GM20431 (cell line): ENCODE results near the gene FBXO41.

ENCODE experiments used
- in situ Hi-C: fragments of 300-500 bp; cut with MseI, MboI; formaldehyde crosslinking; loops from one replicate; pipeline ENCODE4 v1.15.0; 2020; ENCODE audit warnings: low sequenced_read_pairs; ENCODE audit not compliant: unreplicated experiment

The FBXO41 gene

DNA sequence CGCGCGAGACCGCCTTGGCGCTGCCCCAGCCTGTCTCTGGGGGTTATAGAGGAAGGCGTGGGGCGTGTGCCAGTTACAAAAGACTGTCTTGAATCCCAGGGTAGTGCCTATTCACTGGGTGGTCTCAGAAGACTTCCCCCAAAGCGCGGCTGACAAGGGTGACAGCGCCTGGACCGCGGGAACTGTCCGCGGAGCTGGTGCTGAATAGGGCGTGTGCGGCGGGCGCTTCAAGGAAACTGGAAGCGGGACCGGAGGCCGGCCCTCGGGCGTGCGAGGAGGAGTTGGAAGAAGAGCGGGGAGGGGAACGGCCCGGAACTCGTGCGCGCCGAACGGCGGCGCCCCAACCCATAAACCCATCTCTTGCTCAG is 6.8 kb upstream of the FBXO41 start:
- in situ Hi-C loops: no loop called here

DNA sequence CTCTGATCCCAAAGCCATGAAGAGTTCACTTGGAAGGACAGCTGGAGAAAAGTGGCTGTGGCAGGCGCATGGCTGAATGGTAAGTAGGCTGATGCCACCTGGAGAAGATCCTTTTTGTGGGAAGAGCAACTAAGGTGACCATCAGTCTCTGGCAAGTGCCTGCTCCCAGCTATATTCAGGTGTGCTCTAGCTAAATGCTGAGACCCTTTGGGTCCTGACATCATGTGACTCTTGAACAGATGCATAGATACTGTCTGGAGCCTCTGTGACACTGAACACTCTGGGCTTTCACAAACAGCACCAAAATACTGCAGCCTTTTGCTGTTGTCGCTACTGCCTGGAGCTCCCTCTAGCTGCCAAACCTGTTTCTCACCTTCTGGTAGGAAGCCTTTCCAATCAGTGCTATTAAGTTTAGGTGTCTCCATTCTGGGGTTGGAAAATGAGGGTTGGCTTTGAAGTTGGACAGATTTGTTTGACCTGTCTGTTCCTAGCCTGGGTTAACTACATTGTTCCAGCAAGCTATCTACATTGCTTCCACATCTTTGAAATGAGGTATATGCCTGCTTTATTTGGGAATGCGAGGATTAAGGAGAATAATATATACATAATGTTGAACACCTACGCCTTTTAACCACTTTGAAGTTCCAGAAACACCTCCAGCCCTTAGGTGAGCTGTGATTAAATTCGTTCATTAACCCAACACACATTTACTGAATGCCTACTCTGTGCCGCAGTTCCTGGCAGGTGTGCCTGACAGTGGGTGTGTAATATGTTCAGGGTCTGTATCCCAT is 6.0 kb upstream of the FBXO41 start:
- in situ Hi-C loops: no loop called here

DNA sequence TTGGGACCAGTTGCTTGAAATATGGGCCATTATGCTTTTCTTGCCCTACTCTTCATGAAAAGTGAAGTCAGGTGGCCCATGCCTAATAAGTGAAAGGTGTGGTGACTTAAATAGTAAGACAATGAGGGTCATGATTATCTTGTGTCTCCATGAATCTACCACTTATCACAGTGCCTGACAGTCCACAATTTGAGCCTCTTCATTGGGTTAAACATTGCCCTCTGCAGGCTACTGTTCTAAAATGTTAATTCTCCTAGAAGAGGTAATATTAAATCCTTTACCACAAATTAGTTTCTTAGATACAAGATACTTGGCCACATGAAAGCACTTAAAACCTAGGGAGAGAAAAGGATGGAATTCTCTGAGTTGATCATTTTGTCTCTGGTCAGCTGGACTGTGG is 5.0 kb upstream of the FBXO41 start:
- in situ Hi-C loops: no loop called here

DNA sequence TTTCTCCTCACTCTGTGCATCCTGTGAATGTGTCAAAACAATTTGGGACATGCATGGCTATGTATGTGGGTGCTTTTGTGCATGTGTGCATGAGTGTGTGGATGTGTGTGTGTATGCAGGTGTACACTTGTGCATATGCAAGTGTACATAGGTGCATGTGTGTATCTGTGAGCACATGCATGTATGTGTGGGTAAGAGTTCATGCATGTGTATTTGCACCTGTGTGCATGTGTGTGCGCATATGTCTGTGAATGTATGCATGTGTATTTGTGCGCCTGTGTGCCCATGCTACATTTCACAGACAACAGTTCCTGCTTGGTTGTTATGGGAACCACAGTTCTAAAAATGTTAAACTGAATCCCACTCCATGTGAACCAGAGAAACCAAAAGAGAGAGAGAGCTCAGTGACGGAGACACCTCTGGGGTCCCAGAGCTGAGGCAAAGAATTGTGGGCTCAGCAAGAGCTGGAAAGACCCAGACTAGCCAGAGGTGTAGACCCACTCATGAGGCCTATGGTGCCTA is 1.9 kb upstream of the FBXO41 start:
- in situ Hi-C loops: no loop called here

DNA sequence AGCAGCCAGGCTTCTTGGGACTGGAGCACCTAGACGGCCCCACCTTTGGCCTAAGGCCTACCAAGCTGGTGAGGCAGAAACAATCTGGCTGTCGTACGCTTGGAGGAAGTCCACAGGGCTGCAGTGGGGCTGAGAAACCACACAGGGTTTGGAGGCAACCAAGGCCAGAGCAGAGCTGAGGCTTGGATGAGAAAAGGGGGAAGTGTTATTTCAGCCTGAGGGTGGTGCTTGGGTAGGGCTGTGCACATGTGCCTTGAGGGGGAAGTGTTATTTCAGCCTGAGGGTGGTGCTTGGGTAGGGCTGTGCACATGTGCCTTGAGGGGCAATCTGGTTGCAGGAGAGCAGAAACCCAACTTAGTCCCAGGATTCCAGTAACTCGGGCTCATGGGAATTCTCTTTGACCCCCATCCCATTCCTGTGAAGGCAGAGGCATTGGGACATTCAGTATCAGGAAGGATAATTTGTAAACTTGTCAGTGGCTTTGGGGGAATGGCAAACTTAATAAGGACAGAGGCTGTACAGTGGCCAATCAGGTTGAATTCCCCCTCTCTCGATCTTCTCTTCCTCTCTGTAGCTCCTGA is 971 bp upstream of the FBXO41 start:
- in situ Hi-C loops: no loop called here

DNA sequence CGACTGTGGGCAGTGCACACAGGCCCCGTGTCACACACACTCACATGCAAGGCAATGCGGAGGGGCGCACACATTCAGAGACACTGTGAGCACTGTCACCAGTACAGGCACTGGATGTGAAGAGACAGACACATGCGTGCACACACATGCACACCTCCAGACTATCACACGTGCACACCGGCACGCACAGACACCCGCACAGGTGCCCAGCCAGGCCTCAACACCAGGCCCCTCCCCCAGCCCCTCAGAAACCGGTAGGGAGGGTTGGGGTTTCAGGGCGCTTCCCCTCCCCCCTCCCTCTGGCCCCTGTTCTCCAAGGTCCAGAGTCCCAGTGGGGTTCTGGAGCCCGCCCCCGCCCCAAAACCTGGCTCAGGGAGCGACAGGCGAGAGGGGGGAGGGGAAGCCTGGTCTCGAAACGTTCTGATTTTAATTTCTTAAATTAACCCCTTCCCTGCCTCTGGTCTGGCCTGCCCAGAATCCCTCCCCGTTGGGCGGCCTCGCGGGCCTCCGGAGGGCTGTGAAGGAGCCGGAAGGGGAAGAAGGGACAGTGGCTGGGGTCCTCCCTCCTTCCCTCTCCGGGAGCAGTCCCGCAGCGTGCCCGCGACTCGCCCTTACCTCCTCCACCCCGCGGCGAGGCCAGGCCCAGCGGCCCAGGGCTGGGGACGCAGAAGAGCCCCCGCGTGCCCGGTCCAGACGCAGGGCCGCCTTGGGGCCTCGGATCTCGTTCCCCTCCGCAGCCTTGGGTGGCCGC is 558 bp downstream of the FBXO41 start:
- in situ Hi-C loops: no loop called here

DNA sequence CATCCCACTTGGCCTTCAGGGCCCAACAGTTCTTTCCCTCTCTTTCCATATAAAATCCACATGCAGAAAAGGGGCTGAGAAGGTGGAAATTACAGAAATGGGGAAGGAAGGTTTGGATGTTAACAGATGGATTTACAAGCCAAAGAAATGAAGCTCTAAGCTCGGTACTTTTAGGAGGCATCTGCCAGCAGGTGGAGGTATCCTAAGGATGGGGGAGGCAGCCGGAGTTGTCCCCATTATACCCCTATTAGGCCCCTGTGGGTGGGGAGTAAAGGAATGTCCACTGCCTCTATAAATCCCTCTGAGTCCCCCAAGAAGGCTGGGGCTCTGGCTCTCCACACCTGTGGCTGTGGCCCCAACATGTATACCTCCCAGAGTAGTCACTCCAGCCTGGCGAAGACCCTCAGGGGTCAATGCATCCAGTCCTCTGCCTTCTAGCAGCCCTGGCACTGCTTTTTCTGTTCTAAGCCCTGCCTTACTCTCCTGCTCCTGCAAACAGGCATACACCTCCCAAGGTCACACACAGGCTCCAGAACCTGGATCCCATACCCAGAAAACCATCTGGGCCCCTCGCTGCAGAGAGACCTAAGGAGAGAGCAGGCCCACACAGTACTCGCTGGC is 1.2 kb downstream of the FBXO41 start:
- in situ Hi-C loops: no loop called here

DNA sequence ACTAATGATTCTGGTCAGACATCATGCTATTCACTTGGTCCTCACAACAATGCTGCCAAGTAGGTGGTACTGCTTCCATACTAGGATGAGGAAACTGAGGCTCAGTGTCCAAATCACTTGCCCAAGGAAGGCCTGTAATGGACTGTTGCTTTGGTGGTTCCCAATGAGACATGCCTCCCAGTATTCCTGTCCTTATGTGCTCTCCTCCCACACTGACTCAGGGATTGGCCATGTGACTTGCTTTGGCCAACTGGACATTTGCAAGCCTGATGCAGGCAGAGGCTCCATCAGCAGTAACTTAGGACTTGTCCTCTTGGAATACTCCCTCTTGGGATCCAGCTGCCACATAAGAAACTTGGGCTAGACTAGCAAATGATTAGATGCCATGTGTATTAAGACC is 3.0 kb downstream of the FBXO41 start:
- in situ Hi-C loops: no loop called here

DNA sequence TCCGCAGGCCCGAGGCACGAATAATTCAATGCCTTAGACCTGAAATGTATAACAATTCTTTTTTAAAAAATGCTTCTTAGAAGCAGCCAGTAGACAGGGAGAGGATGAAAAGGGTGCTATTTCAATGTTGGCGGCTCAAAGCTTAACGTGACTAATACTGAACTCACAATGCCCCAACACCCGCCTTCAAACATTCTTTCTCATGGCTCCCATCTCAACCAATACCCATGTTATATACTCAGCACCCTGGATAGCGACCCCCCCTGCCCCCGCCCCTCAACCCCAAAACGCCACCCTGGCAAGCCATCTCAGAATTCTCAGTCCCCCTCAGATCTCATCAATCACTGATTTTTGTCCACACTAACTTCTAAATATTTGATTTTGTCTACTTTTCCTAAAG is 4.4 kb downstream of the FBXO41 start:
- in situ Hi-C loops: no loop called here

DNA sequence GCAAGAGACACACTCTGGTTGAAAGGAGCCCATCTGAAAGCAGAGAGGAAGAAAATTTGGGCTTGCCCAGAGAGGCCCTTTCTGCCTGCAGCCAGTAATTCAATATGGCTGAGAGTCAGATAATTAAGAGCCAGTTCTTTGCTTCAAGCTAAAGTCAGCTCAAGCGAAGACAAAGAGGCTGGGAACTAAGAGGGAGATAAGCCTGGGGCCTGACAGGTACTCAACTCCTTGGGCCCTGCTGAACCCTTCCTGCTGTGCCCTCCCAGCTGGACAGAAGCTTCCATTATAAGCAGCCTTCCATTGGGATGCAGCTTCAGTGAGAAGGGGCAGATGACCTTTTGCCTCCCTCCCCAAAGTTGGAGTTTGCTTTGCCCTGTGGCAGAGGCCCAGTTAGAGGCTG is 12.0 kb downstream of the FBXO41 start:
- in situ Hi-C loops: no loop called here

DNA sequence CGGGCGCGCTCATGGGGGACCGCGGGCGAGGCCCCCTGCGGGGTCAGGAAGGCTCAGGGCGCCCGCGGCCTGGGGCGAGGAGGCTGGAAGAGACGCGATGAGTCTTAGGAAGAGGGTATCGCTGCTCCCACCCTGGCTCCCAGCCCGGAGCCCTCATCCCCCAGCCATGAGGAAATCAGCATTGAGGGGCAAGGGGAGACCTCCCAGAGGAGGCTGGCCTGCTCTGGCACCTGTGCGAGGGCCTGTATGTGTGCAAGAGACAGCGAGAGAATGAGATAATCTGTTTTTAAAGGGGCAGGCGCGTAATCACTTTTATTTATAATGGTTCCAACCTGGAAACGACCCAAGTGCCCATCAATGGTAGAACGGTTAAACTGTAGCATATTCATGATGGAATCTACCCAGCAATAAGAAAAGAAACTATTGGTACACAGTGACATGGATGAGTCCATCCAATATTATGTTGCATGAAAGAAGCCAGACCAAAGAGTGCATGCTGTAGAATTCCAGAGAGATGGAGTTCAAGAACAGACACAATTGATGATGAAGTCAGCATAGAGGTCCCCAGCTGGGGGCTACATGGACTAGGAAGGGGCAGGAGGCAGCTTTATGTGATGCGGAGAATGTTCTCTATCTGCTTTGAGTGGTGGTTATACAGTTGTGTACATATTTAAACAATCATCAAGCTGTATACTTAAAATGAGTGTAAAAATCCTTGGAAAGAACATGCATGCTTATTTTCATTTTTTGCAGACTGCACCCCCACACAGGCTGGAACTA is 14.4 kb downstream of the FBXO41 start:
- in situ Hi-C loops: no loop called here

DNA sequence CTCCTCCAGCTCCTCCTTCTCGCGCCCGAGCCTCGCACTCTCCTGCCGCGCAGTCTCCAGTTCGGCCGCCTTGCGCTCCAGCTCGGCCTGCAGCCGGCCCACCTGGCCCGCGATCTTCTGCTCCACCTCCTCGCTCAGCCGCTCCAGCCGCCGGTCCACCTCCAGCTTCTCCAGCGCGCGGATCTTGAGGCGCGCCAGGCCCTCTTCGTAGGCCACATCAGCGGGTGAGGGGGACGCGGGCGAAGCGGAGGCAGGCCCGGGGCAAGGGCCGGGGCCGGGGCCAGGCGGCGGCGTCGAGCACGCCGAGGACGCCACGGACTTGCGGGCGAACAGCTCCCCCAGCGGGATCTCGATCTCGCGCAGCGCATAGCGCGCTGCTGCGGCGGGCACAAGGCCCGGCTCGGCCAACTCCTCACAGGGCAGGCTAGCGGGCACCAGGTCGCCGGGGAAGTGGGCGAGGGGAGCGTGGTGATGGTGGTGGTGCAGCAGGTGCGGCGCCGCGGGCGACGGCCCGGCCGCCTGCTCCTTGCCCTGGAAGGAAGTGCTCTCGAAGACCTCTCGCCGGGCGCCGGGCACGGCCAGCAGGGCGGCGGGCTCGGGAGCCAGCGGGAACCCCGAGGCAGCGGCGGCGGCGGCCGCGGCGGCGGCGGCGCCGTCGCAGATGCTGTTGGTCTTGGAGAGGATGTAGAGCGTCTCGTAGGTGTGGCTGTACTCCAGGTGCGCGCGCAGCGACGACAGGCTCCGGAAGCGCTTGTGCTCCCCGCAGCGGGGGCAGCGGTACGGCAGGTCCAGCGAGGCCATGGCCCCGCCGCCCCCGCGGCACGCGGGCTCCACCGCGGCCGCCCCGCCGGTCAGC is 15.2 kb downstream of the FBXO41 start:
- in situ Hi-C loops: no loop called here

DNA sequence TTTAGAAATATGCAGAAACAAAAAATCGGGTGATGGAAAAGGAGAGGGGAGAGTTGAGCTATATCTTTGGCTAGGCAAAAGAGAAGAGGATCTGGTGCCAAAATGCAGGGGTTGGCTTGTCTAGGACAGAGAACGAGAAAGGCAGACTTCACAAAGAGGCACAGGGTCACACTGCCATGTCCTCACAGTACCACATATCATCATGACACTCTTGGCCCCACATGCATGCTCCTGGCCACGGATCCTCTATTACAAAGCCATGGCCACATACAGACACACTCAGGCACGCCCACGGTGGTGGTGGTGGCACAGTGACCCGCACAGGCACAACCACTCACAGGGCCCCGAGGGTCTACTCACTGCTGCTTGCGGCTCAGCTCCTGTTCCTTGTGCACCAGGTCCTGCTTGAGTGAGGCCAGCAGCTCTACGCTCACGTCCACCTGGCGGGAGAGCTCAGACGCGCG is 15.9 kb downstream of the FBXO41 start:
- in situ Hi-C loops: no loop called here

DNA sequence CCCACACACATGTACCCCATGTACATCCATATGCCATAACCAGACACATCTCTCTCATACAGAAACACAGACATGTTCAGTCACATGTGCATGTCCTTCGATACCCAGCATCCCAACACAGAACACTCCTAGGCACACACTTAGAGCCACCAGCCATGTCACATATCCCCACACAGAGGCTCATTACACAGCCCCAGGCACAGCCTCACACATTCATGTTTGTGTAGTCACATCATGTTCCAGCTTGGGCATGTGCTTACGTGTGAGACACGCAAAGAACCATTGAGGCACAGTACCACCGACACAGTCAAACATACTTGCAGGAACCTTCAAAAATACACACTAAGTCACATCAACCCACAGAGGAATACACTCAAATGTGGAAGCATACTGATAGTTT is 17.3 kb downstream of the FBXO41 start:
- in situ Hi-C loops: no loop called here

DNA sequence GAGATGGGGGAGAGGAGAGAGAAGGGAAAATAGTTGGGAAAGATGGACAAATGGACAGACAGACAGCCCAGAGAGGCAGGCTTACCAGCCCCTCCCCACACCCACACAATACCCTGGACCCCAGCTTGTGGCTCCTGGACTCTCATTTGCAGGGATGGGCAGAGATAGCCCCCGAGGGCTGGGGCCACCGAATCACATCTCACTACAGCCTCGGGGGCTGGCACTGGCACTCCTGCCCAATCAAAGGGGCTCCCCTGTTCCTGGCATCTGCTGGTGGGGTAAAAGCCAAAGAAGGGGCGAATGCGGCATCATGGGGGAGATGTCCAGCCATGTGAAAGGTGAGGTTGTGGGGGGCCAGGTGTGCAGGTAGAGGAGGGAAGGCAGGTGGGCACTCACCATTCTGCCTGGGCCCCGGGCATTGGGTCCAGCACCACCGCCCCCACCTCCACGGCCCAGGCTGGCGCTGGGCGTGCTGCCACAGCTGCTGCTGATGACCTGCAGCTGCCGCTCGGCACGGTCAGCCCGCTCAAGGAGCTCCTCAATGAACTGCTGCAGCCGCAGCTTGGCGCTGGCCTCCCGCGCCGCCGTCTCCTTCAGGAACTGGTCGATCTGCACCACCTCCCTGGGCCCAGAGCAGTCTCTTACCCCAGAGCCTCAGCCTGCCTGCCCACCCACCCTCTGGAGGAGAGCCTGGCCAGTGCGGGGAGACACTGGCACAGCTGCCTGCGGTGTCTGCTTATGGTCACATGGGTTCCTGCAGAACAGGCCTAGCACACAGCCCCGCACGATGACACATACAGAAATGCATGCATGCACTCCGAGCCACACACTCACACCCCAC is 18.0 kb downstream of the FBXO41 start:
- in situ Hi-C loops: no loop called here

DNA sequence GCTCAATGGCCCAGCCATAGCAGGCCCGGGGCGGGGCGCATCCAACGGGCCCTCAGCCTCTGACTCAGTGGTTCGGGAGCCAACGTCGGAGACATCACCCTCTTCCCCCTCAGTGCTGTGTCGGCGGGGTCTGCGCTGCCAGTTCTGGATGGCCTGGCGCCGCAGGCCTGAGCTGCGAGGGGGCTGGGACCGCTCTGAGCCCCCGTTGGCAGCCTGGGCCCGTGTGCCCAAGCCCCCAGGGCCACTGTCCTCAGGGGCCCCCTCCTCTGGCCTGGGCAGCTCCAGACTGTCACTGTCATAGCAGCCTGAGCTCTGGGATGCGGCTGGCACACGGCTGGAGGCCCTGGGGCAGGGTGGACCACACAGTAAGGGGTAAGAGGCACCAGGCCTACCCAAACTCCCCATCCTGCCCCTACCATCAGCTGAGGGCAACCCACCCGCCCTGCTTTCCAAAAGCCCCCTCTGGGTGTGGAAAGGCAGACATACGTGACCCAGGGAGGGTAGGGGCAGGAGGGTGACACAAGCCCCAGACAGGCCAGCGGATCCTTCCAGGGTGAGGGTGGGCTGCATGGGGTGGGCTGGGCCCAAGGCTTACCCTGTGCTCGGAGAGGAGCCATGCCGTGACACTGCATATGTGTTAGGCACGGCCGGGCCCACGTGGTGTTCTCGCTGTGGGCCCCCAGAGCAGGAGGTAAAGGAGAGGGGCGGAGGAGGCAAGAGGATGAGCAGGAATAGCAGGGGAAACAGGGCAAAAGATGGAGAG is 18.8 kb downstream of the FBXO41 start:
- in situ Hi-C loops: no loop called here

DNA sequence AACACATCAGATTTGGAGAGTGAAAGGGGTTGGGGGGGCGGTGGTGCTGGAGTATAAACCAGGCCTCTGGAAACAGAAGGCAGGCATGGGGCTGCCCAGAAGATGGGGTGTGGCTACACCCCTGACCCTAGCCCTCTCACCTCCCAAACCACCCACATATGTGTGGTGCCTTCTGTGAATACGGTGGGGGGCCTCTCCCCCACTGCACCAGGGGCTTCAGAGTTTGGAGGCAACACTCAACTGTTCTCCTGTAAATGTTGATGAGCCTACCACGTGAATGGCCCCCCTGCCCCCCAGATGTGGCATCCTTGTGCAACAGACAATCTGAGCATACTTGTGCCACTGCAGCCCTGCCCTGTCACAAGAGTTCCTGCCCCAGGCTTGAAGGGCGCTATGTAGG is 19.5 kb downstream of the FBXO41 start:
- in situ Hi-C loops: no loop called here

DNA sequence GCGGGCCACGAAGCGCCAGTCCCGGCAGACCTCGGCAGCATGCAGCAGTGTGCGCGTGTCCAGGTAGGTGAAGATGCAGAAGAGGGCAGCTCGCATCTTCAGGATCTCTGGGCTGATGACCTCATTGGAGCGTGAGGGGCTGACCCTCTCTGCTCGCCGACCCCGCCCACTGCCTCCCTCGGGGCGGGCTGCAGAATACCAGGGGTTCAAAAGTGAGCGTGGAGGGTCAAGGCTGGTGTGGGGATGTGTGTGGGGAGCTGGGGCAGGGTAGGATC is 20.0 kb downstream of the FBXO41 start:
- in situ Hi-C loops: no loop called here
